CD4-positive, alpha-beta T cell treated with Interleukin-17A for 1 hour (primary cell): Measurements from ENCODE around the gene CNTNAP1.

Experiments used
- DNase-seq: peaks from one replicate; pipeline ENCODE4 v3.0.0-alpha.2; 2020

The CNTNAP1 gene

DNA sequence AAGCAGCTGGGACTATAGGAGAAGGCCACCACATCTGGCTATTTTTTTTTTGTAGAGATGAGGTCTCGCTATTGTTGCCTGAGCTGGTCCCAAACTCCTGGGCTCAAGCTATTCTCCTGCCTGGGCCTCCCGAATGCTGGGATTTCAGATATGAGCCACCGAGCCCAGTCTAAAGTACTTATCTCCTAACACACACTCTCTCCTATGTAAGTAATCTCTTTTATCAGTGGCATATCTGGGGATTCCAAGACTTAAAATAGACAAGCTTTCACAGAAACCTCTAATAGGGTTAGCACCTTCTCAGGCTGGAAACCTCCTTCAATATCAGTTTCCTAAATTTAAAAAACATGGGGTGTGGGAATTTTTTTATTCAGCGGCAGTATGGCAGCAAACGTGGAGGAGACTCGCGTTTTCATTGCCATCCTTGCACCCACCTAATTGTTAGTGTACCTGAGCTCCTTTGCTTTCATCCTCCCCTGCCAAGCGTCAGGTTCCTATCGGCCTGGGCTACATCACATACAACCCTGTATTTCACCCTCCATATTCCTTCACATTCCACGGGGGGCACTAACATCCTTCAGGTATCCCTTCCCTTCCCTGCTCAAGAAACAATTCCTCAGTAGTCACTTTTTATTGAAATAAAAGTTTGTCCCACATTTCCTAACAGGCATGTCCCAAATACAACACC is 61.4 kb downstream of the CNTNAP1 start:
- no peak for DNase-seq

DNA sequence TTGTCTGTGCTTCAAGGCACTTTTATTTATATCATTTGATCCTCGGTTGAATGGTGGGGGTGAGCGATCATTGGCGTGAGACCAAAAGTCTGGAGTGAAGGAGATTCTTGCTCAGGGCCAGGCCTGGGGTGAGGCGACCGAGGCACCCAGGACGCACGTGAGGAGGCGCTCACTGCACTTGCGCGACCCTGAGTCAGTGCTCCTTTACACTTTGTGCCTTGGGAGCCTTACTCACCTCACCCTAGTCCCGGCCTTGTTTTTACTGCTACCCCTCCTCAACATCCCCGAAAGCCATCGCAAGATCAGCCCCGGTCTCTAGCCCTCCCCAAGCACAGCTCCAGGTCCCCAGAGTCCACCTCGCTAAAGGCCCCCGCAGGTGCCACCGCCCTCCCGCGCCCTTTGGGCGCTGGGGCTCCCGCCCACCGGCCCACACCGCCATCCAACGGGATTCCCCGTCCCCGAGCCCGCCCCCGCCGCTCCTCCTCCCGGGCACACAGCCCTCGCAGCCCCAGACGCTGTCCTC is 62.0 kb downstream of the CNTNAP1 start:
- no peak for DNase-seq

DNA sequence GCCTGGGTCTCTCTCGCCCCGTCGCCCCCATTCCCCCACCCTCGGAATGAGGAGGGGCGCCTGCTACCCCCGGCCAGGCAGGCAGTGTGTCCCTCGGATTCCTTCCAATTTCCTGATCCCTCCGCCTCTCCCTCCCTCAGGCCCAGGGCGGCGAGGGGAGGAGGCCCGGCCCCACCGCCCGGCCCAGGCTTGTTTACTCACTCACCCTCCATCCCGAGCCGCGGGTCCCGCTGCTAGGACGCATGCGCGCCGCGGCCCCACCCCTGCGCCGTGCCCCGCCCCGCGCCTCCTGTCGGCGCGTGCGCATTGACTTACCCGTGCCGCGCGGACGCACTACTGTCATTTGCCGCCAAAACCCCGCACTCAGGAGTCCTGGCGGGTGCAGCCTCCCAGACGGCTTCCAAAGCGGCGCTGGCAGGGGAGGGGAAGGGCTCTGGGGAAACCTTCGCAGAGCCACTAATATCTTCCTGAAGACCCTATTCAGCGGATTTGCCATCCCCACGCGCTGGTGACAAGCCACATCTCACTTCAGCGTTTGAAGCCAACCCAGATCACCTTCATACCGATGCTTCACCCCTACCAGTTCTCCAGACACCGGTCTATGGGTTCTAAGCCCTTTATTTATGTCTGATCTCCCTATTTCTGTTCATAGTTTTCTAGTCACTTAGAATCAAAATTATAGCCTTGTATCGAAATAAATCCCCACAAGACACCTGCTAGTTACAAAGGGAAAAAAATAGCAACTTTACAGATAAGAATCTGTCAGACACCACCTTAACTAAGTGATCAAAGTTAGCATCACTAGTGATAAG is 62.7 kb downstream of the CNTNAP1 start, which contains the start of gene EZH1:
TSS of gene EZH1 (minus strand) at position 235 of the 812 bp plus-strand sequence. CDS start 16,099 bp downstream, outside the sequence.
- DNase-seq = peak; percentile 93

DNA sequence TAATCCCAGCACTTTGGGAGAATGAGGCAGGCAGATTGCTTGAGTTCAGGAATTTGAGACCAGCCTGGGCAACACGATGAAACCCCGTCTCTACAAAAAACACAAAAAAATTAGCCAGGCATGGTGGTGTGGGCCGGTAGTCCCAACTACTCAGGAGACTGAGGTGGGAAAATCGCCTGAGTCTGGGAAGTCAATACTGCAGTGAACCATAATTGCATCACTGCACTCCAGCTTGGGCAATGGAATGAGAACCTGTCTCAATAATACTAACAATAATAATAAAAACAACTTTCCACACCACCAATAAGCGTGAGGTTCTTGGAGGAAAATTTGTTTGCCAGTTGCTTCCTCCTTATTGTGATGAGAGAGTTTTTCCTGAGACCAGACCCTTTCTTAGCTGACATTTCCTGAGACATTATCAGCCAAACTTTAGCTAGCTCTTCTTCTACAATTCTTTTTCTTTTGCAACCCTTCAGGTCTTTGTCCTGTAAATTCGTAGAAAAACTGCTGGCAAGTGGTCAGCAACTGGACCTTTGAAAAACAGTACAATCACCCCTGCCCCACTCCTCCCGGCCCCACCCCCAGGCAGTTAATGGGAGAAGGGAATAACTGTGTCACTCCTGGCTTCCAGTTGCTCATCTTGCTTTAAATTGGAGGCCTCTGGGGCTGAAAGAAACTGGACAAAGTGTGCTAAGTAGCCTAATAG is 66.0 kb downstream of the CNTNAP1 start:
- no peak for DNase-seq

DNA sequence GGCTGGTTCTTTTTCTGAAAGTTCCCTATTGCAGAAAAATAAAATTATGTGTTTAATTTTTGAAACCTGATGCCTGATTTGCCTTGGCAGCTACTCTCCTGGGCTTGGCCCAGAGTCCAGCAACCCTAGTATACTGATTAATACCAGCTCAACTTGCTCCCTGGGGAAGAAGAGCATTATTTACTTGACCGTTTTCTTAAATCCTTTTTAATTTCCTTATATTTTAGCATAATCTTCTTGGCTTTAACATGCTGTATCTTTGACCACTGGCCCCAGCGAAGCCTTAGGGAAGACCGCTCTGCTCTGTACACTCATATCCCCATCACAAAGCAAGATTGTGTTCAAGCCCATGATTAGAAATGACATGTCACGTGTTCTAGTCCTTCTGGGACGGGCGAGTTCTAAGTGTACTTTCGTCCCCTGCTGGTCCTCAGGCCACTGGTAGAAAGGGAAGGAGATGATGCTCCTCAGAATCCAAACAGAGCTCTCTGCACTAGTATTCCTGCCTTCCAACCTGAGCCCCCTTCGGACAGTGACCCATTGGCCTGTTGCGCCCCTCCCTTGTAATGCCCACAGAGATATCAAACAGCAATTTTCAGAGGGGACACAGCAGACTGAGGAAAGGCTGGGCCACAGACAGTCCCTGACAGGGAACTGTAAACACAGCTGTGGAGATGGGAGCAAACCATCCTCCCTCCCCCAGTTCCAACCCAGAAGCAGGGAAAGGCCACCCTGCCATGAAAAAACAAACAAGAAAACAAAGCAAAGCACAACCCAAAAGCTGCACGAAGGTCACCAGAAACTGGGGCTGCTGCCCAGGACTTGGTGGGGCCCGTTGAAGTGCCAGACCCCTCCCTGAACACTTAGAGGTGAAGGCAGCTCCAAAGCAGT is 66.8 kb downstream of the CNTNAP1 start:
- DNase-seq = no peak
